Activated CD8-positive, alpha-beta T cell treated with anti-CD3 and anti-CD28 coated beads for 36 hours (primary cell): ENCODE results near the gene PRKCZ. TPM values are rescaled to one million over a fixed set of nuclear protein-coding genes. Genes with fewer than 3 reads are reported as not detected.

Source experiments
- ATAC-seq: fragments of 200-7000 bp; cut with Tn5 transposase; one replicate; pipeline ENCODE4 v1.10.0; 2021; ENCODE audit warnings: mild to moderate bottlenecking, moderate library complexity
- CTCF ChIA-PET: fragments of 350-600 bp; sonication (Branson Sonifier 250); formaldehyde crosslinking; loops from one replicate; lab custom pipeline; 2021; ENCODE audit warnings: antibody characterized with exemption; lab: Charles Lee
- POLR2A ChIA-PET: fragments of 350-600 bp; sonication (Branson Sonifier 250); formaldehyde crosslinking; loops from one replicate; lab custom pipeline; 2021; ENCODE audit warnings: antibody characterized with exemption; lab: Charles Lee
- DNase-seq: peaks from one replicate; pipeline ENCODE4 v3.0.0-alpha.2; 2020
- H3K27ac Mint-ChIP-seq: one replicate; pipeline ENCODE4 v1.8.0; 2021; ENCODE audit warnings: mild to moderate bottlenecking, mixed read lengths
- H3K27me3 Mint-ChIP-seq: one replicate; pipeline ENCODE4 v1.8.0; 2021; ENCODE audit warnings: mixed read lengths
- H3K36me3 Mint-ChIP-seq: one replicate; pipeline ENCODE4 v1.8.0; 2021; ENCODE audit warnings: low read depth, mixed read lengths
- H3K4me1 Mint-ChIP-seq: one replicate; pipeline ENCODE4 v1.8.0; 2021; ENCODE audit warnings: low read depth, mixed read lengths
- H3K4me3 Mint-ChIP-seq: one replicate; pipeline ENCODE4 v1.8.0; 2021; ENCODE audit warnings: mild to moderate bottlenecking, moderate library complexity, mixed read lengths
- H3K9me3 Mint-ChIP-seq: one replicate; pipeline ENCODE4 v1.8.0; 2021; ENCODE audit warnings: mixed read lengths
- CTCF ChIP-seq: fragments of 200-600 bp; IDR thresholded peaks from one replicate; pipeline ENCODE4 v1.8.0; 2022; ENCODE audit warnings: antibody characterized with exemption, mild to moderate bottlenecking
- intact Hi-C: fragments of 100-400 bp; cut with micrococcal nuclease; formaldehyde crosslinking; loops from one replicate; pipeline ENCODE4 v1.10.0; 2022
- total RNA-seq, 2 experiments: library from RNA; stranded (reverse); gene quantifications; one replicate each; pipeline ENCODE4 v1.2.3, GENCODE V29; 2021

PRKCZ gene
- total RNA-seq, 2 experiments from 2014 or later, result 15.4 to 15.7 TPM

DNA sequence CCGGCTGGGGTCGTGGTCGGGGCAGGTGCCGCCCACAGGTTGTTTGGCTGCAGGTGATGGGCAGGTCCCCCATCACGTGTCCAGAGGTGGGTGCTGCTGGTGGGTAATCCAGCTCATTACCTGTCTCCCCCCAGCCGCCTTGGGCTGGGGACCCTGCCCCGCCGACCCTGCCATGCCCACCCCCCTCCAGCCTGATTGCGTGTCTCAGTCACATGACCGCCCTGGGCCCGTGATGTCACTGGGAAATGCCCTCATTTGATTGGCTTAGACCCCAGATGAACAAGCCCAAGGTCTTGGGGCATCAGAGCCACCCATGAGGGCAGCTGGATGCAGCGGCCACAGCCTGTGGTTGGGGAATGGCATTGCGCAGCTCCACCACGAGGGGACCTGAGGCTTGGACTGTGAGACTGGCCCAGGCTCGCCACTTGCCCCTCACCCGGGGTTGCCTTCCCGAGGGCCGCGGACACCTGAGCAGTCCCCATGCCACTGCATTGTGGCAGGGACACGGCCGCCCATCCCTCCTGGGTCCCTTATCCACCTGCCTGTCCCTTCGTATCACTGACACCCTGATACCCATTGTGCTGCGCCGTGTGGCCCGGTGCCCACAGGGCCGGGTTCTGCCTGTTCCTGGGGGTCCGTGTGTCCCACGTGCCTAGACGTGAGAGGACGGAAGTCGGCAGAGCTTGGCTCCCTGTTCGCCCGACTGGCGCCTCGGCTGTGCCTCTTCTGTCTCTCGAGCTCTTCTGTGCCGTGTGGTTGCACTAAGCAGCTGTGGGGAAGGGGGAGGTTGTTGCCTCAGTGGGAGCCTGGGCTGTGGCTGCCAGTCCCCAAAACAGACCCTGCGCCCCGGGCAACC is 76.3 kb downstream of the PRKCZ start:
- ChIA-PET CTCF (interaction anchor here (1.2 to 2.8 kb wide), 4 partner anchors 13 to 255 kb away, joined by 3 to 18 read pairs (median 6); no protein-coding TSS in a partner anchor), POLR2A (interaction anchor here (0.8 to 1.8 kb wide), 2 partner anchors 11 to 22 kb away, joined by 3 to 6 read pairs; no protein-coding TSS in a partner anchor)
- Mint-ChIP-seq H3K27me3 (no peaks in the 10 kb centered on the region), H3K9me3 (peaks cover 5% of the 10 kb centered on the region), H3K4me1 (peaks cover 15% of the 10 kb centered on the region), H3K27ac (peak overlapping the region; percentile 78), H3K4me3 (peak overlapping the region; percentile 43), H3K36me3 (no peaks in the 10 kb centered on the region)
- ATAC-seq (peak; percentile 71), DNase-seq (peak; percentile 37)
- intact Hi-C loops, result no loop called here
- TF ChIP-seq CTCF, result no peak

DNA sequence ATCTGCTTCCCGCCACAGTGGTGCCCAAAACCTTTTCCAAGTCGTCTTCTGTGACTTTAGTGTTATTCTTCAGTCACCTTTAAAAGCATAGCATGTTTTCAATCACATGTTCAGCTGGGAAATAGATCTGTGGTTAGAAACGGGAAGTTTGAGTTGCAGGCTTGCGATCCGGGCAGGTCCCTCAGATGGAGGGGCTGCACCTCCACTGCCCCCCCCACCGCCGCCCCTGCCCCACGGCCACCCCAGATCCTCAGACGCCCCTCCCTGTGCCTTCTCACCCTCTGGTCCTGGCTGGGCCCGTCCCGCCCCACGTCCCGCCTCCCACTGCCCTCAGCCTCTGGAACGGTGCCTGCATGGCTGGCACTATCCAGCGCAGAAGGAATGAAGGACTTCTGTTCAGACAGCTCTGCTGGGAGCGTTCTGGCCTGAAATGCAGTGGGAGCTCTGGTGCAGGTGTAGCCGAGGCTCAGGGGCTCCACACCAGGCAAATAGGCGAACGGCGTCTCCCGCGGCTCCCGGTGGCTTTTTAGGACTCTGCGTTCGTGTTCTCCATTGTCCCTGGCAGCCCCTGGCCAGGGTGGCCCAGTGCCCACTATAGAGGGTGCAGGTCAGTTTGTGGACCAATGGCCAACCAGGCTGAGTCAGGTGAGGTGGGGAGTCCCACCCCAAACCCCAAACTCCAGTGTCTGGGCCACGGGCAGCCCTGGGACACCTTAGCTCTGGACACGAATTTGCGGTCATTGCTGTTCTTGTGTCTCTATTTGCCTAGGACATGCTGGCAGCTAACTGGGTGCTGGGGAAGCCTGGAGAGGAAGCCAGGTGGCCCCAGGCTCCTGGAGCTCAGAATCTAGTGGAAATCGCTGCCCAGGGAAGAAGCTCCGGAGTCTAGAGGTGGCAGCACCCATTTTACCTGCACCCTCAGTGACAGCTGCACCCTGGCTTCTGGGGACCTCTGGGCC is 77.3 kb downstream of the PRKCZ start:
- DNase-seq (no peak), ATAC-seq (no peak)
- Mint-ChIP-seq H3K36me3 (no peaks in the 10 kb centered on the region), H3K9me3 (peaks cover 2% of the 10 kb centered on the region), H3K4me3 (peak overlapping the region; percentile 43), H3K27me3 (no peaks in the 10 kb centered on the region), H3K4me1 (peaks cover 18% of the 10 kb centered on the region), H3K27ac (peak overlapping the region; percentile 78)
- POLR2A ChIA-PET, result interaction anchor here (1.8 kb wide), 1 partner anchor 12 kb away, joined by 6 read pairs; no protein-coding TSS in a partner anchor
- no peak for TF ChIP-seq CTCF
- intact Hi-C loops, result no loop called here
- CTCF ChIA-PET, result interaction anchor here (1.2 to 2.8 kb wide), 5 partner anchors 12 to 254 kb away, joined by 3 to 18 read pairs (median 4); no protein-coding TSS in a partner anchor

DNA sequence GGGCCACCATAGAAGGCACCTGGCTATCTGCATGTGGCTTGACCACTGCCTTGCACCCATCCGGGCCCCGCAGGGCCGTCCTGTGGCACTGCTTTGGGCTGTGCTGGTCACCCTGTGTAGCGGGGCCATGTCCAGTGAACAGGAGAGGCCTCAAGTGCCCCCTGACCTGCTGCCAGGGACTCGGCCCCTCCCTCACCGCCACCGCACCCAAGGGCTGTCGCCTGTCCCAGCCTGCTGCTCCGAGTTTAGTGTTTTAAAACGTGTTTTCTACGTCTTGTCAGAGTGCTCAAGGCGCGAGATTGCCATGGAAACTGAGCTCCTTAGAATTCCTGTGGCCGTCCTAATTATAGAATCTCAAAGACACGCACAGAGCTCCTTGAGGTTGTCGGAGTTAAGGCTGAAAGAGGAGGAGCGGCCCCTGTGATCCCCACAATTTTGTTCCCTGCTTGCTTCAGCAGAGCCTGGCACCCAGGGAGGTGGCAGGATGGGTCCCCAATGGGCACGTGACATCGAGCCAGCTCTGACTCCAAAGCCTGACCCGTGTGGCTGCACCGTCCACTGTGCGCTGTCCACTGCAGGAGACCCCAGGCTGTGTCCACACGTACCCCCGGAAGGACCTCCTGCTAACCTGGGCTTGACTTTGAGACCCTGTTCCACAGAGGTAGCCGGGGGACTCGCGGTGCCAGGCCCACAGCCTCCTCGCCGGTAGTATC is 78.1 kb downstream of the PRKCZ start:
- Mint-ChIP-seq H3K9me3 (peaks cover 2% of the 10 kb centered on the region), H3K36me3 (no peaks in the 10 kb centered on the region), H3K4me1 (peaks cover 24% of the 10 kb centered on the region), H3K4me3 (no peak overlapping the region), H3K27me3 (no peaks in the 10 kb centered on the region), H3K27ac (no peak overlapping the region)
- TF ChIP-seq CTCF, result no peak
- ChIA-PET POLR2A (no interaction called here), CTCF (interaction anchor here (1.4 to 2.8 kb wide), 3 partner anchors 12 to 84 kb away, joined by 4 to 18 read pairs (median 9); no protein-coding TSS in a partner anchor)
- intact Hi-C loops, result no loop called here
- ATAC-seq (no peak), DNase-seq (no peak)

- Mint-ChIP-seq H3K4me1 (peaks cover 27% of the 10 kb centered on the region), H3K36me3 (no peaks in the 10 kb centered on the region), H3K4me3 (no peak overlapping the region), H3K9me3 (no peaks in the 10 kb centered on the region), H3K27ac (no peak overlapping the region), H3K27me3 (no peaks in the 10 kb centered on the region)
- ChIA-PET POLR2A (no interaction called here), CTCF (interaction anchor here (1.7 kb wide), 1 partner anchor 10 kb away, joined by 9 read pairs; no protein-coding TSS in a partner anchor)
- no peak for DNase-seq
- ATAC-seq, result no peak
- TF ChIP-seq CTCF, result no peak
- intact Hi-C loops, result no loop called here
Observed at GRCh38 chr1:2129256-2129943, 79.2 kb downstream of the PRKCZ start.
